ENCODE measurements around the gene ZNF460. TPM values are rescaled to one million over a fixed set of nuclear protein-coding genes. Genes with fewer than 3 reads are reported as not detected.
A peak's percentile ranks its signal among the peaks of the same experiment; 100 is the strongest.

Gene ZNF460
- total RNA-seq, 1 donor from 2014 or later = 105 TPM

- Histone ChIP-seq H3K4me2 (ENCODE audit: low read length) (no peak overlapping the region), H3K9me3 (ENCODE audit: insufficient read depth, low read depth, low read length) (no peaks in the 10 kb centered on the region), H4K20me1 (ENCODE audit: insufficient read depth, low read length) (peaks cover 8% of the 10 kb centered on the region), H3K36me3 (ENCODE audit: insufficient read depth, low read length) (peaks cover 8% of the 10 kb centered on the region), H3K27ac (ENCODE audit: low read depth, low read length) (no peak overlapping the region), H3K79me2 (ENCODE audit: insufficient read depth, low read length) (peaks cover 7% of the 10 kb centered on the region), H2AFZ (ENCODE audit: low read depth, low read length) (no peak overlapping the region), H3K4me3 (ENCODE audit: insufficient read depth, low read depth, low read length) (no peak overlapping the region), H3K9ac (ENCODE audit: low read length) (no peak overlapping the region), H3K4me1 (ENCODE audit: insufficient read depth, low read length) (no peaks in the 10 kb centered on the region), H3K27me3 (ENCODE audit: insufficient read depth, low read length) (no peaks in the 10 kb centered on the region)
- Mint-ChIP-seq H3K27ac (ENCODE audit: unreplicated experiment) (no peak overlapping the region), H3K9me3 (ENCODE audit: unreplicated experiment) (no peaks in the 10 kb centered on the region), H3K27me3 (ENCODE audit: low read depth, unreplicated experiment) (no peaks in the 10 kb centered on the region), H3K4me1 (ENCODE audit: low read depth, unreplicated experiment) (peaks cover 2% of the 10 kb centered on the region), H3K36me3 (ENCODE audit: low read depth, unreplicated experiment) (peaks cover 13% of the 10 kb centered on the region), H3K4me3 (ENCODE audit: unreplicated experiment) (no peak overlapping the region)
- no peak for DNase-seq (ENCODE audit: low read depth)
- TF ChIP-seq CTCF (IDR thresholded peaks at IDR 0.05; ENCODE audit: insufficient read depth, low read depth, low read length) = no peak
- no peak for TF ChIP-seq EZH2 (IDR thresholded peaks at IDR 0.05; ENCODE audit: insufficient read depth, low read length)
- no peak for FAIRE-seq
Measured at GRCh38 chr19:57263244-57263741, 17.0 kb upstream of the ZNF460 start.

GRCh38 chr19:57267291-57267690 lies 13.0 kb upstream of the ZNF460 start:
- Histone ChIP-seq H3K9ac (ENCODE audit: low read length) (no peak overlapping the region), H3K27ac (ENCODE audit: low read depth, low read length) (no peak overlapping the region), H3K4me3 (ENCODE audit: insufficient read depth, low read depth, low read length) (no peak overlapping the region), H3K4me2 (ENCODE audit: low read length) (no peak overlapping the region), H3K36me3 (ENCODE audit: insufficient read depth, low read length) (no peaks in the 10 kb centered on the region), H2AFZ (ENCODE audit: low read depth, low read length) (no peak overlapping the region), H3K27me3 (ENCODE audit: insufficient read depth, low read length) (no peaks in the 10 kb centered on the region), H3K4me1 (ENCODE audit: insufficient read depth, low read length) (peaks cover 13% of the 10 kb centered on the region), H3K9me3 (ENCODE audit: insufficient read depth, low read depth, low read length) (no peaks in the 10 kb centered on the region), H4K20me1 (ENCODE audit: insufficient read depth, low read length) (no peaks in the 10 kb centered on the region), H3K79me2 (ENCODE audit: insufficient read depth, low read length) (no peaks in the 10 kb centered on the region)
- Mint-ChIP-seq H3K4me1 (ENCODE audit: low read depth, unreplicated experiment) (peaks cover 21% of the 10 kb centered on the region), H3K4me3 (ENCODE audit: unreplicated experiment) (no peak overlapping the region), H3K9me3 (ENCODE audit: unreplicated experiment) (peaks cover 1% of the 10 kb centered on the region), H3K27ac (ENCODE audit: unreplicated experiment) (peak overlapping the region; percentile 21), H3K36me3 (ENCODE audit: low read depth, unreplicated experiment) (no peaks in the 10 kb centered on the region), H3K27me3 (ENCODE audit: low read depth, unreplicated experiment) (no peaks in the 10 kb centered on the region)
- no peak for TF ChIP-seq CTCF (IDR thresholded peaks at IDR 0.05; ENCODE audit: insufficient read depth, low read depth, low read length)
- no peak for TF ChIP-seq EZH2 (IDR thresholded peaks at IDR 0.05; ENCODE audit: insufficient read depth, low read length)
- DNase-seq (ENCODE audit: low read depth) = peak; percentile 19
- no peak for FAIRE-seq

- Mint-ChIP-seq H3K9me3 (ENCODE audit: unreplicated experiment) (peaks cover 3% of the 10 kb centered on the region), H3K27me3 (ENCODE audit: low read depth, unreplicated experiment) (no peaks in the 10 kb centered on the region), H3K4me1 (ENCODE audit: low read depth, unreplicated experiment) (peaks cover 21% of the 10 kb centered on the region), H3K4me3 (ENCODE audit: unreplicated experiment) (no peak overlapping the region), H3K27ac (ENCODE audit: unreplicated experiment) (peak overlapping the region; percentile 75), H3K36me3 (ENCODE audit: low read depth, unreplicated experiment) (no peaks in the 10 kb centered on the region)
- Histone ChIP-seq H3K9ac (ENCODE audit: low read length) (no peak overlapping the region), H3K79me2 (ENCODE audit: insufficient read depth, low read length) (no peaks in the 10 kb centered on the region), H2AFZ (ENCODE audit: low read depth, low read length) (no peak overlapping the region), H3K27ac (ENCODE audit: low read depth, low read length) (peak overlapping the region; percentile 4), H3K27me3 (ENCODE audit: insufficient read depth, low read length) (no peaks in the 10 kb centered on the region), H3K4me1 (ENCODE audit: insufficient read depth, low read length) (peaks cover 13% of the 10 kb centered on the region), H3K4me2 (ENCODE audit: low read length) (peak overlapping the region; percentile 44), H4K20me1 (ENCODE audit: insufficient read depth, low read length) (no peaks in the 10 kb centered on the region), H3K9me3 (ENCODE audit: insufficient read depth, low read depth, low read length) (no peaks in the 10 kb centered on the region), H3K36me3 (ENCODE audit: insufficient read depth, low read length) (no peaks in the 10 kb centered on the region), H3K4me3 (ENCODE audit: insufficient read depth, low read depth, low read length) (no peak overlapping the region)
- FAIRE-seq (peak; percentile 52), DNase-seq (ENCODE audit: low read depth) (peak; percentile 96)
- TF ChIP-seq EZH2 (IDR thresholded peaks at IDR 0.05; ENCODE audit: insufficient read depth, low read length) (no peak), CTCF (IDR thresholded peaks at IDR 0.05; ENCODE audit: insufficient read depth, low read depth, low read length) (no peak)
Measured at GRCh38 chr19:57269515-57270250, 10.6 kb upstream of the ZNF460 start.
